K562 (cell line): ENCODE results near the gene ZFP62. TPM values are rescaled to one million over a fixed set of nuclear protein-coding genes. Genes with fewer than 3 reads are reported as not detected.
A peak's percentile ranks its signal among the peaks of the same experiment; 100 is the strongest.

ENCODE experiments used
- BRF2 ChIP-seq: IDR thresholded peaks from 3 replicates; pipeline ENCODE4 v1.6.1; 2011; ENCODE audit warnings: borderline replicate concordance, mild to moderate bottlenecking; ENCODE audit not compliant: insufficient read length, insufficient read depth
- CREBBP ChIP-seq: IDR thresholded peaks from one replicate; pipeline ENCODE4 v1.6.1; 2012; ENCODE audit warnings: low read depth, mild to moderate bottlenecking, control low read depth, inconsistent platforms, low read length
- CXXC5 ChIP-seq: fragments of 250-450 bp; sonication (Bioruptor Pico); IDR thresholded peaks from 2 replicates; pipeline ENCODE4 v1.8.0; 2022; ENCODE audit warnings: inconsistent platforms, mild to moderate bottlenecking, moderate library complexity
- FOXK1 ChIP-seq: sonication (generic); formaldehyde crosslinking; IDR thresholded peaks from 2 replicates; pipeline ENCODE4 v1.8.0; 2022; ENCODE audit warnings: missing genetic modification reagents, mild to moderate bottlenecking, borderline replicate concordance
- HDAC2 ChIP-seq: fragments of 450-650 bp; IDR thresholded peaks from 2 replicates; pipeline ENCODE4 v1.6.1; 2016; ENCODE audit warnings: mild to moderate bottlenecking
- HSF4 ChIP-seq: fragments of 250-450 bp; sonication (Bioruptor Pico); IDR thresholded peaks from 2 replicates; pipeline ENCODE4 v2.1.2; 2022; ENCODE audit warnings: mild to moderate bottlenecking, moderate library complexity, borderline replicate concordance
- ILK ChIP-seq: fragments of 450-650 bp; IDR thresholded peaks from 2 replicates; pipeline ENCODE4 v1.6.1; 2016; ENCODE audit warnings: missing genetic modification characterization, low read depth, mild to moderate bottlenecking, missing compliant biosample characterization, moderate library complexity, borderline replicate concordance
- KDM4B ChIP-seq, 2 experiments: fragments of 450-650 bp in 1 of 2; sonication (generic) in 1 of 2; IDR thresholded peaks; 2 replicates each; pipeline ENCODE4 v1.6.1; 2016 to 2017; ENCODE audit warnings: borderline replicate concordance in 2 of 2, antibody characterized with exemption in 1 of 2, low read depth in 1 of 2, mild to moderate bottlenecking in 1 of 2
- KLF16 ChIP-seq: IDR thresholded peaks from 2 replicates; pipeline ENCODE4 v1.6.1; 2016; ENCODE audit warnings: antibody characterized with exemption
- MAFG ChIP-seq: fragments of 450-650 bp; conservative IDR thresholded peaks from 2 replicates; pipeline ENCODE4 v1.6.1; 2016; ENCODE audit warnings: missing genetic modification characterization, missing compliant biosample characterization
- MCM5 ChIP-seq: fragments of 450-650 bp; IDR thresholded peaks from 2 replicates; pipeline ENCODE4 v1.6.1; 2016; ENCODE audit warnings: low read depth
- MITF ChIP-seq: IDR thresholded peaks from 2 replicates; pipeline ENCODE4 v1.6.1; 2014; ENCODE audit warnings: antibody characterized with exemption
- NCOA6 ChIP-seq: fragments of 450-650 bp; IDR thresholded peaks from 2 replicates; pipeline ENCODE4 v1.6.1; 2017; ENCODE audit warnings: mild to moderate bottlenecking
- NFATC3 ChIP-seq: fragments of 450-650 bp; IDR thresholded peaks from 2 replicates; pipeline ENCODE4 v1.6.1; 2017; ENCODE audit warnings: mild to moderate bottlenecking
- NFRKB ChIP-seq: fragments of 450-650 bp; IDR thresholded peaks from 2 replicates; pipeline ENCODE4 v1.6.1; 2016; ENCODE audit warnings: low read depth
- NR2F6 ChIP-seq: fragments of 450-650 bp; formaldehyde crosslinking; IDR thresholded peaks from 2 replicates; pipeline ENCODE4 v1.4.0; 2020; ENCODE audit warnings: mild to moderate bottlenecking
- POLR2B ChIP-seq: fragments of 450-650 bp; IDR thresholded peaks from 2 replicates; pipeline ENCODE4 v1.6.1; 2018; ENCODE audit warnings: low read depth; ENCODE audit not compliant: partially characterized antibody
- POLR2G ChIP-seq: fragments of 200-400 bp; formaldehyde crosslinking; IDR thresholded peaks from 2 replicates; pipeline ENCODE4 v1.6.1; 2017; ENCODE audit warnings: low read depth, mild to moderate bottlenecking, antibody characterized with exemption, low read length, moderate library complexity
- SLC30A9 ChIP-seq: fragments of 250-450 bp; sonication (Bioruptor Pico); IDR thresholded peaks from 2 replicates; pipeline ENCODE4 v1.8.0; 2022; ENCODE audit warnings: mild to moderate bottlenecking, moderate library complexity
- STAG1 ChIP-seq: sonication (generic); formaldehyde crosslinking; IDR thresholded peaks from 2 replicates; pipeline ENCODE4 v1.5.0; 2020; ENCODE audit warnings: missing genetic modification reagents, borderline replicate concordance
- USF1 ChIP-seq: sonication (generic); formaldehyde crosslinking; IDR thresholded peaks from 2 replicates; pipeline ENCODE4 v1.9.0; 2022; ENCODE audit warnings: mild to moderate bottlenecking, missing genetic modification reagents
- YBX1 ChIP-seq: fragments of 450-650 bp; IDR thresholded peaks from 2 replicates; pipeline ENCODE4 v1.7.1; 2016; ENCODE audit warnings: mild to moderate bottlenecking
- ZFX ChIP-seq: sonication (generic); formaldehyde crosslinking; IDR thresholded peaks from 2 replicates; pipeline ENCODE4 v1.8.0; 2022; ENCODE audit warnings: mild to moderate bottlenecking, missing genetic modification reagents, moderate library complexity
- ZNF830 ChIP-seq: fragments of 250-450 bp; sonication (Bioruptor Pico); IDR thresholded peaks from 2 replicates; pipeline ENCODE4 v1.5.0; 2021; ENCODE audit warnings: mild to moderate bottlenecking
- polyA plus RNA-seq, 8 experiments: library from polyadenylated mRNA; depleted of rRNA in 4 of 8; stranded (reverse) in 5 of 8; unstranded in 3 of 8; fragments of >200 nt; fragmentation: Nextera tagmentation in 2 of 8; fragmentation: Illumina TruSeq in 1 of 8; extraction: Ambion mirVana in 2 of 8; extraction: Trizol in 1 of 8; gene quantifications; 2 replicates each; pipeline versions ENCODE4 v1.2.1 to v1.2.3, GENCODE V29; 2011 to 2014; ENCODE audit warnings: inconsistent platforms in 1 of 8, missing spikeins in 1 of 8
- total RNA-seq, 7 experiments: library from RNA; depleted of rRNA in 6 of 7; stranded (reverse); fragments of >200 nt in 6 of 7; fragmentation: Illumina TruSeq in 2 of 7; extraction: Trizol in 2 of 7; gene quantifications; 2 replicates each; pipeline versions ENCODE4 v1.2.1 to v1.2.3, GENCODE V29; 2011 to 2021; ENCODE audit warnings: low replicate concordance in 1 of 7
- TF ChIP-seq, protein P1 (sequence below): sonication (generic); formaldehyde crosslinking; IDR thresholded peaks from 2 replicates; pipeline ENCODE4 v1.8.0; 2023; ENCODE audit warnings: mild to moderate bottlenecking, missing genetic modification reagents

ZFP62 gene
- total and polyA plus RNA-seq, 9 of the 15 experiments (the other 6 are each of a cell fraction or from before 2014, with no cell fraction given) = 12.2 to 37.5 (median 25.0) TPM

DNA sequence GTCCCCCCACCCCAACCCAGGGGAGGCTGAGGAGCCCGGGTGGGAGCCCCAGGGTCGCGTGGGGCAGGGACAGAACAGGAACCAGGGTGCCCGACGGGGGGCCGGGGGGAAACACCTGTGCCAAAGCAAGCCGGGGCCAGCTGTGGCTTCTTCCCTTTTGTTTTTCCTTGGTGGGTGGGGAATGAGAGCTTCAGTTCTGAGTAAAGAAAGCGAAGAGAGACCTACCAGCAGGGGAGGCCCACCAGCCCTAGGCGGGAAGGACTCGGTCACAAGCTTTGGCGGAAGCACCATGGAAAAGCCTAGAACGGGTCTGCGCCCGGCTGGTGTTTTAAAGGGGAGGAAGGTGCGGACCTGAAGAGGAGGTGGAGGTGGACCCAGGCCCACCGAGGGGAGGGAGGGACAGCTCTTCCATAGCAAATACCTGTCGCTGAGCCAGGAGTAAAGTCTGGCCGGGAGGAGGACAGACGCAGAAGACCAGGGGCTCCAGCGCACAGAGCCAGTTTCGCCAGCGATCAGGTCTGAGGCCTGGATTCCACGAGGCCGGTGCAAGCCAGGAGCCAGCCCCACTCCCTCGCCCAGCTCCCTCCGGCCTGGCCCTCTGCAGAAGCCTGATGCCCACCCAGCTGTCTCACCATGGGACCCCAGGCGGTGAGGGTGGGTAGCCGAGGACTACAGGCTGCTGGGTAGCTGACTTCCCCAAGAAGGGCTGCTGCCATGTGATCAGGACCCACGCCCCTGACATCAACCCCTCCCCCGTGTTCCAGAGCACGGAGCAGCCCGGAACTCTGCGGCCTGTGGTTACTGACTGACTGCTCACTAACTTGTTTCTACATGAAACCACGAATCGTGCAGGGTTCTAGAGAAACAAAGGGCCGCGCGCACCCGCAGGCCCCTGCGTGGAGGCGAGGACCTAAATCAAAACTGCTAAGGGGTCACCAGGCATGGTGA lies 57.6 kb downstream of the ZFP62 start (continued):
- 0 out of 2 replicates have a peak, but pooled peaks have one; percentile 54 for TF ChIP-seq MITF
- TF ChIP-seq HDAC2 = no peak
- no peak for TF ChIP-seq CREBBP
- TF ChIP-seq NFRKB = no peak
- no peak for TF ChIP-seq SLC30A9 (CRISPR knock-in tag)
- no peak for TF ChIP-seq NFATC3
- no peak for TF ChIP-seq HSF4 (CRISPR knock-in tag)
- no peak for TF ChIP-seq ILK (tag)
- TF ChIP-seq USF1 = peak; percentile 87
- TF ChIP-seq POLR2G = peak; percentile 49; the same call in 1 of the 2 replicates
- TF ChIP-seq NR2F6 (CRISPR knock-in tag) = no peak
- TF ChIP-seq FOXK1 (CRISPR knock-in tag) = no peak
- peak; percentile 86 for TF ChIP-seq ZFX
- TF ChIP-seq MAFG (tag) = no peak
- no peak for TF ChIP-seq KLF16
- no peak for TF ChIP-seq ZNF830 (CRISPR knock-in tag)
- no peak for TF ChIP-seq NCOA6
- TF ChIP-seq KDM4B (IDR thresholded peaks at IDR 0.05; ENCODE audit: borderline replicate concordance in 2 of 2, low read depth in 1 of 2) = no peak
- no peak for TF ChIP-seq MCM5
- no peak for TF ChIP-seq YBX1
- TF ChIP-seq POLR2B = no peak
- TF ChIP-seq, protein P1, sequence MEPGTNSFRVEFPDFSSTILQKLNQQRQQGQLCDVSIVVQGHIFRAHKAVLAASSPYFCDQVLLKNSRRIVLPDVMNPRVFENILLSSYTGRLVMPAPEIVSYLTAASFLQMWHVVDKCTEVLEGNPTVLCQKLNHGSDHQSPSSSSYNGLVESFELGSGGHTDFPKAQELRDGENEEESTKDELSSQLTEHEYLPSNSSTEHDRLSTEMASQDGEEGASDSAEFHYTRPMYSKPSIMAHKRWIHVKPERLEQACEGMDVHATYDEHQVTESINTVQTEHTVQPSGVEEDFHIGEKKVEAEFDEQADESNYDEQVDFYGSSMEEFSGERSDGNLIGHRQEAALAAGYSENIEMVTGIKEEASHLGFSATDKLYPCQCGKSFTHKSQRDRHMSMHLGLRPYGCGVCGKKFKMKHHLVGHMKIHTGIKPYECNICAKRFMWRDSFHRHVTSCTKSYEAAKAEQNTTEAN (CRISPR knock-in tag) = no peak
- TF ChIP-seq STAG1 (CRISPR knock-in tag) = no peak
- TF ChIP-seq CXXC5 (CRISPR knock-in tag) = peak; percentile 43; the same call in 1 of the 2 replicates
- no peak for TF ChIP-seq BRF2
